ENCODE measurements around the gene UGT8.
"Not testable (repeated sequence)": the region's sequence is repeated elsewhere in the genome, so short reads cannot be mapped to it uniquely, and the experiment has no call there.

UGT8 gene

GRCh38 chr4:114598191-114599121 is at the start of gene UGT8:
UGT8 (plus strand) TSS chr4:114598807; CDS start chr4:114622881, 24,074 bp downstream.
- H3K9me3 ChIP-seq, result peaks cover 10% of the 10 kb centered on the region
- peaks cover 38% of the 10 kb centered on the region for H3K4me1 ChIP-seq
- peak within 1 kb of the TSS; percentile 54; the same call in 1 of the 2 replicates for H3K27ac ChIP-seq
- H4K20me1 ChIP-seq, result peaks cover 13% of the 10 kb centered on the region; the same call in 1 of the 2 replicates
- peak within 1 kb of the TSS; percentile 94 for H3K4me2 ChIP-seq
- H3K36me3 ChIP-seq, result no peaks in the 10 kb centered on the region
- peak within 1 kb of the TSS; percentile 75 for H3K4me3 ChIP-seq
- peaks cover 20% of the 10 kb centered on the region; the same call in 1 of the 2 replicates for H3K27me3 ChIP-seq
- no peak for TF ChIP-seq Cebpa-rat (IDR thresholded peaks at IDR 0.05)
- peak within 1 kb of the TSS; percentile 76 for H3K9ac ChIP-seq

GRCh38 chr4:114549638-114550037 is 49.0 kb upstream of the UGT8 start:
- no peak for TF ChIP-seq Cebpa-rat (IDR thresholded peaks at IDR 0.05)
- Histone ChIP-seq H3K36me3 (no peaks in the 10 kb centered on the region), H3K4me3 (no peak overlapping the region), H4K20me1 (no peaks in the 10 kb centered on the region), H3K27me3 (no peaks in the 10 kb centered on the region), H3K9me3 (peaks cover 24% of the 10 kb centered on the region), H3K9ac (no peak overlapping the region), H3K27ac (no peak overlapping the region), H3K4me2 (no peak overlapping the region), H3K4me1 (no peaks in the 10 kb centered on the region)

GRCh38 chr4:114558446-114559020 is 40.1 kb upstream of the UGT8 start:
- TF ChIP-seq Cebpa-rat (IDR thresholded peaks at IDR 0.05), result no peak

GRCh38 chr4:114561590-114561989 is 37.0 kb upstream of the UGT8 start:
- no peaks in the 10 kb centered on the region for H4K20me1 ChIP-seq
- no peaks in the 10 kb centered on the region for H3K36me3 ChIP-seq
- no peak for TF ChIP-seq Cebpa-rat (IDR thresholded peaks at IDR 0.05)
- H3K4me2 ChIP-seq, result no peak overlapping the region
- no peak overlapping the region for H3K27ac ChIP-seq
- no peaks in the 10 kb centered on the region for H3K27me3 ChIP-seq
- H3K9me3 ChIP-seq, result peaks cover 43% of the 10 kb centered on the region
- no peak overlapping the region for H3K4me3 ChIP-seq
- H3K9ac ChIP-seq, result no peak overlapping the region
- no peaks in the 10 kb centered on the region for H3K4me1 ChIP-seq

More at GRCh38 chr4:114558446-114559020, 40.1 kb upstream of the UGT8 start:
- H4K20me1 ChIP-seq, result no peaks in the 10 kb centered on the region
- no peak overlapping the region for H3K4me3 ChIP-seq
- no peak overlapping the region for H3K27ac ChIP-seq
- H3K4me1 ChIP-seq, result no peaks in the 10 kb centered on the region
- peaks cover 54% of the 10 kb centered on the region for H3K9me3 ChIP-seq
- H3K36me3 ChIP-seq, result no peaks in the 10 kb centered on the region
- H3K27me3 ChIP-seq, result no peaks in the 10 kb centered on the region
- H3K9ac ChIP-seq, result no peak overlapping the region
- H3K4me2 ChIP-seq, result no peak overlapping the region

GRCh38 chr4:114562176-114562904 is 36.3 kb upstream of the UGT8 start:
- Histone ChIP-seq H4K20me1 (no peaks in the 10 kb centered on the region), H3K4me1 (no peaks in the 10 kb centered on the region), H3K27me3 (no peaks in the 10 kb centered on the region), H3K9ac (no peak overlapping the region), H3K4me2 (no peak overlapping the region), H3K4me3 (no peak overlapping the region), H3K27ac (no peak overlapping the region), H3K9me3 (peaks cover 38% of the 10 kb centered on the region), H3K36me3 (no peaks in the 10 kb centered on the region)
- TF ChIP-seq Cebpa-rat (IDR thresholded peaks at IDR 0.05), result no peak

GRCh38 chr4:114563536-114564315 is 34.9 kb upstream of the UGT8 start:
- Histone ChIP-seq H3K4me2 (no peak overlapping the region), H4K20me1 (no peaks in the 10 kb centered on the region), H3K36me3 (no peaks in the 10 kb centered on the region), H3K9ac (no peak overlapping the region), H3K9me3 (peaks cover 24% of the 10 kb centered on the region), H3K4me3 (no peak overlapping the region), H3K4me1 (no peaks in the 10 kb centered on the region), H3K27ac (no peak overlapping the region), H3K27me3 (no peaks in the 10 kb centered on the region)
- TF ChIP-seq Cebpa-rat (IDR thresholded peaks at IDR 0.05), result no peak

- Histone ChIP-seq H3K9ac (no peak overlapping the region), H3K4me1 (no peaks in the 10 kb centered on the region), H3K36me3 (no peaks in the 10 kb centered on the region), H3K4me3 (no peak overlapping the region), H3K27me3 (no peaks in the 10 kb centered on the region), H4K20me1 (no peaks in the 10 kb centered on the region), H3K4me2 (no peak overlapping the region), H3K27ac (no peak overlapping the region), H3K9me3 (peaks cover 23% of the 10 kb centered on the region)
- TF ChIP-seq Cebpa-rat (IDR thresholded peaks at IDR 0.05), result no peak
These were observed 21.2 kb upstream of the UGT8 start for GRCh38 chr4:114577386-114577785.

GRCh38 chr4:114582621-114583020 is 16.0 kb upstream of the UGT8 start:
- no peaks in the 10 kb centered on the region for H3K27me3 ChIP-seq
- H3K27ac ChIP-seq, result no peak overlapping the region
- no peaks in the 10 kb centered on the region for H3K4me1 ChIP-seq
- no peak overlapping the region for H3K9ac ChIP-seq
- peaks cover 12% of the 10 kb centered on the region; the same call in 1 of the 2 replicates for H3K9me3 ChIP-seq
- no peaks in the 10 kb centered on the region for H3K36me3 ChIP-seq
- H3K4me2 ChIP-seq, result no peak overlapping the region
- no peaks in the 10 kb centered on the region for H4K20me1 ChIP-seq
- H3K4me3 ChIP-seq, result no peak overlapping the region
- TF ChIP-seq Cebpa-rat (IDR thresholded peaks at IDR 0.05), result no peak

GRCh38 chr4:114588305-114588704 is 10.3 kb upstream of the UGT8 start:
- TF ChIP-seq Cebpa-rat (IDR thresholded peaks at IDR 0.05), result no peak
- H3K4me2 ChIP-seq, result no peak overlapping the region
- H3K9ac ChIP-seq, result no peak overlapping the region
- H3K9me3 ChIP-seq, result no peaks in the 10 kb centered on the region
- H3K27me3 ChIP-seq, result no peaks in the 10 kb centered on the region
- H3K4me1 ChIP-seq, result no peaks in the 10 kb centered on the region
- H3K36me3 ChIP-seq, result no peaks in the 10 kb centered on the region
- no peaks in the 10 kb centered on the region for H4K20me1 ChIP-seq
- no peak overlapping the region for H3K27ac ChIP-seq
- no peak overlapping the region for H3K4me3 ChIP-seq

- not testable (repeated sequence) for H3K4me3 ChIP-seq, H3K4me2 ChIP-seq, H3K27ac ChIP-seq, H3K4me1 ChIP-seq, H3K36me3 ChIP-seq, H3K27me3 ChIP-seq, H4K20me1 ChIP-seq, H3K9ac ChIP-seq, H3K9me3 ChIP-seq
These were observed 8.2 kb upstream of the UGT8 start for GRCh38 chr4:114590360-114590759.

All from BLaER1 (cell line).